GM12864 (cell line): ENCODE measurements around the gene SESN3.

Experiments
- DNase-seq: peaks from one replicate; pipeline ENCODE4 v3.0.0-alpha.2; 2011; ENCODE audit warnings: low read depth
- H3K4me3 ChIP-seq: 2 replicates; pipeline ENCODE4 v1.5.1; 2011; ENCODE audit warnings: mild to moderate bottlenecking, low read depth, low read length, control low read depth
- TF ChIP-seq, protein P1 (sequence below): IDR thresholded peaks from 2 replicates; pipeline ENCODE4 v1.5.1; 2011; ENCODE audit warnings: low read depth, mild to moderate bottlenecking, moderate library complexity, low read length, control low read depth, inconsistent platforms; ENCODE audit errors: missing control alignments

SESN3 gene

DNA sequence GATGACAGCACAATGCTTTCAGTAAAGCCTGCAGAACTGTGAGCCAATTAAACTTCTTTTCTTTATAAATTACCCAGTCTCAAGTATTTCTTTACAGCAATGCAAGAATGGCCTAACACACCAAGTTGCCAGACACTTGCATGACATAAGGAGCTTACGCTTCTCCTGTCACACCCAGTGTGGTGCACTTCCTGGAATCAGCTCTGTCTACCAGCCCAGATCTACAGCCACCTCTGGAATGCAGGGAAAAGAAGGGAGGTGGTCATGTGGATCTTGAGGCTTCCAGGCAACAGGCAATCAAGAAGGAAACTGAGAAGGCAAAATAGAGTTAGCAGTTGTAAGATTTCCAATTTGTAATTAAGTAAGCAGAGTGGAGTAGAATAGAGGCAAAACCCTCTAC is 37.4 kb upstream of the SESN3 start:
- TF ChIP-seq, protein P1, sequence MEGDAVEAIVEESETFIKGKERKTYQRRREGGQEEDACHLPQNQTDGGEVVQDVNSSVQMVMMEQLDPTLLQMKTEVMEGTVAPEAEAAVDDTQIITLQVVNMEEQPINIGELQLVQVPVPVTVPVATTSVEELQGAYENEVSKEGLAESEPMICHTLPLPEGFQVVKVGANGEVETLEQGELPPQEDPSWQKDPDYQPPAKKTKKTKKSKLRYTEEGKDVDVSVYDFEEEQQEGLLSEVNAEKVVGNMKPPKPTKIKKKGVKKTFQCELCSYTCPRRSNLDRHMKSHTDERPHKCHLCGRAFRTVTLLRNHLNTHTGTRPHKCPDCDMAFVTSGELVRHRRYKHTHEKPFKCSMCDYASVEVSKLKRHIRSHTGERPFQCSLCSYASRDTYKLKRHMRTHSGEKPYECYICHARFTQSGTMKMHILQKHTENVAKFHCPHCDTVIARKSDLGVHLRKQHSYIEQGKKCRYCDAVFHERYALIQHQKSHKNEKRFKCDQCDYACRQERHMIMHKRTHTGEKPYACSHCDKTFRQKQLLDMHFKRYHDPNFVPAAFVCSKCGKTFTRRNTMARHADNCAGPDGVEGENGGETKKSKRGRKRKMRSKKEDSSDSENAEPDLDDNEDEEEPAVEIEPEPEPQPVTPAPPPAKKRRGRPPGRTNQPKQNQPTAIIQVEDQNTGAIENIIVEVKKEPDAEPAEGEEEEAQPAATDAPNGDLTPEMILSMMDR = no peak
- DNase-seq = no peak
- H3K4me3 ChIP-seq = no peak overlapping the region

DNA sequence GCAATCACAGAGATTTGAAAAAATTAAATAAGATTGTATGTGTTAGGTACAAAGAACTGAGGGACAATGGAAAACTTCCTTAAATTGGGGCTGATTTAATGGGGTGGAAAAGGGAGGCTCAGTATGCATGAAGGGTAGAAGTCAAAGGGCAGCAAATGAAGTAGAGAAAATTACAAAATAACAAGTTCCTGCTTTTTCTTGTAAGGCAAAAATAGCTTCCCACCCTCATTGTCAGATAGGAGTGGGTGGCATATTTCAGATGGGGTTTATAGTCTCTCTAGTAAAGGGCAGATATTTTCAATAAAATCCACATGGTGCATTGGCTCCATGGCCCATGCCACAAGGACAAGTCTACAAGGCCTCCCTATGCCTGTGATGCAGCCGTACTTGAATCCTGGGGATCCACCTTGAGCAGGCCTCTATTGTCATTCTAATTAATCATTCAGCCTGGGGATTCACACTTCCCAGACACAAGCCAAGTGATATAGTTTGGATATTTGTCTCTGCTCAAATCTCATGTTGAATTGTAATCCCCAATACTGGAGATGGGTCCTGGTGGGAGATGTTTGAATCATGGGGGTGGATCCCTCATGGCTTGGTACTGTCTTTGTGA is 36.7 kb upstream of the SESN3 start:
- TF ChIP-seq, protein P1 = no peak
- H3K4me3 ChIP-seq = no peak overlapping the region
- no peak for DNase-seq

DNA sequence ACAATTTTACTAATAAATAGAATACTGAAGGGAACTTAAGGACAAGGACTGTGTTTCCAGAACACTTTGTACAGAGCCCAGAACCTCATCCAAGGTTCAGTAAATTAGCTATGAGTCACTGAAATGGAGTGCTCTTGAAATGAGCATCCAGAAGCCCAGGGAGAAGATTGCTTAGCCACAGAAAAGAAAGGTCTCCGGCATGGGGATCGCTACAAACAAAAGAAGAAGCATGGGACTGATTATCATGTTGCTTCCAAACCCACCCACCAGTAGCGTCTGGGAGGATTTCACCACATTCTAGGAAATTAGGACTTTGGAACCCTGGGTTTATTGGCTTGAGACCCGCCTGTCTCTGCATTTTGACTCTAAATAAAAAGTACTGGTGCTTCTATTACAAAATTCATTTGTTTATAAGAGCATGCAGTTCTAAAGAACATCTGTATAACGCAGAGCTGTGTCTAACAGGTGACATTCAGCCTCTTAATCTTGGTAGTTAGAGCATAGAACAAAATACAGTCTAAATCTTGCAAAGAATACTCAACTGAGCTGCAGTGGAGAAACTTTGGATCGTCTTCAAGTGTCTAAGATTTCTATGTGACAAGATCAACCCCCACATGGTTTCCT is 35.9 kb upstream of the SESN3 start:
- no peak overlapping the region for H3K4me3 ChIP-seq
- TF ChIP-seq, protein P1 = no peak
- DNase-seq = no peak

DNA sequence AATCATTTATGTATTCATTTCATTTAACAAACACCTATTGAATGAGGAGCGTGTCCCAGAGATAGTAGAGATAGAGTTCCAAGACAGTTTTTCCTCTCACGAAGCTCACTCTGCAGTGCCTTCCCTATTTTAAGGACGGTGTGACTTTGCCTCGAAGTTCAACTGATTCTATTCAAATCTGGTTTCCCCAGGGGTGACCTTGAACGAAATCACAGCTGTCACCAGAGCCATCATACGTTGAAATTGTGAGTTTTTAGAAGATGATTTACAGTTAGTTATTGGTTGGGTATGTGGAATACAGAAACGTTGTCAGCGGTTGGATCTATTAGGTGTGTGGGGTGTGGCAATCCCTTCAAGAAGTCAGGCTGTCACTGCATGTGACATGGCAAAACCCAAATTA is 33.9 kb upstream of the SESN3 start:
- DNase-seq = no peak
- TF ChIP-seq, protein P1 = no peak
- no peak overlapping the region for H3K4me3 ChIP-seq

DNA sequence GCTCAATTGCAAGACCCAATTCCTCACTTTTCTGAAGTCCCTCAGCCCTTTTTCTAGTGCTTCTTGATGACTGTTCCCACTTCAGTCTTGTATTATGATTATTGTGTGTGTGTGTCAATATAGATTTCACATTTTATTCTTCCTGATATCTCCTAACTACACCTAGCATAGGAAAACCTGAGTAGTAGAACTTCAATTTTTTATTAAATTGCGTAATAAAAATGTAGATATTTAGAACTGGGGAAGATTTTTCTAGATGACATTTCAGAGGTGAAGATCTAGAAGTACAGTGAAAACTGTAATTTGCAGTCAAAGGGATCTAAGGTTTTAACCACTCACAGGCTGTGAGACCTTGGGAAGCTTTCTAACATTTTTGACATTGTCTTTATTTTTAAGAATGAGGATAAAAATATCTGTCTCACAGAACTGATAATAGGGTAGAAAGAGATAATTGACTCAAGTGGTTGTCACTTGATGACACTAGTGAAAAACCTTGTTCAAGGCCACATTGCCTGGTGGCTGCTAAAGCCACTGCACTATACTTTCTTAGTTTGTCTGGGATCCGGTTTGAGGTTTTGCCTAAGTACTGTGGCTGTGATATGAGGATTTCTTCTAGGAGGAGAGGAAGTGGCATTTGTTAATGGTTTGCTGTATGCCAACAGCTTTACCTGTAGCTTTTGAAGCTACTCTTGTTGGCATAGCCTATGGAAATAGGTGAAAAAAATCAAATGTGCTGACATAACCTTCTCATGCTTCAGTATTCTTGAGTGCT is 32.2 kb upstream of the SESN3 start:
- no peak overlapping the region for H3K4me3 ChIP-seq
- TF ChIP-seq, protein P1 = no peak
- DNase-seq = no peak

DNA sequence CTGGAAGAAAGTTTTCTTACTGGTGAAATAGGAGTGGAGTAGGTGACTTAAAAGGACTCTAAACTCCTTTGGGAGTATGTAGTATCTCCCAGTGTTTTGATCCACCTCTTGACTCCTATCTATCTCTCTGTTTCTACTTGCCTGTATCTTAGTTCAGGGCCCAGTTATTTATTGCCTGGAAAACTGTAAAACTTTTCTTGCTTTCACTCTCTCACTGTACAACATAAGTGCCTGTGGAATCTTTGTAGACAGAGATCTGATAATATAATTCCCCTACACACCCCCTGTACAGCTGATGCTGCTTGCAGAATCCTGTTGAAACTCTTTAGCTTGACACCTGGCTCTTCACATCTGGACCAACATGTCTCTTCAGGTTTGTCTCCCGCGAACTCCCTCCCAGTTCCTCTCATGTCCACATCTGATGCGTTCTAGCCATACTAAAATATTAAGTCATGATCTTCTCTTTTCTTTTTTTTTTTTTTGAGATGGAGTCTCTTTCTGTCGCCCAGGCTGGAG is 26.5 kb upstream of the SESN3 start:
- no peak for DNase-seq
- no peak overlapping the region for H3K4me3 ChIP-seq
- TF ChIP-seq, protein P1 = no peak
